ENCODE data around the gene PKN2.

Gene PKN2

GRCh38 chr1:88673446-88673845, 10.6 kb upstream of the PKN2 start:
- no peak for TF ChIP-seq ZNF777 (tag by site-specific recombination; IDR thresholded peaks at IDR 0.05; ENCODE audit: borderline replicate concordance)
- TF ChIP-seq ZNF645 (tag by site-specific recombination; IDR thresholded peaks at IDR 0.05) = no peak
- TF ChIP-seq EGR2 (tag by site-specific recombination; IDR thresholded peaks at IDR 0.05; ENCODE audit: low read depth) = no peak
- TF ChIP-seq ZNF174 (tag by site-specific recombination; IDR thresholded peaks at IDR 0.05) = no peak
- no peak for TF ChIP-seq ZNF664 (tag by site-specific recombination; IDR thresholded peaks at IDR 0.05)
- TF ChIP-seq ZNF768 (tag by site-specific recombination; IDR thresholded peaks at IDR 0.05) = no peak
- TF ChIP-seq MYNN (tag by site-specific recombination; IDR thresholded peaks at IDR 0.05; ENCODE audit: borderline replicate concordance) = no peak
- no peak for TF ChIP-seq ZNF391 (tag by site-specific recombination; IDR thresholded peaks at IDR 0.05; ENCODE audit: borderline replicate concordance, low read depth)
- no peak for TF ChIP-seq ZNF2 (tag by site-specific recombination; IDR thresholded peaks at IDR 0.05)
- TF ChIP-seq ZNF830 (tag by site-specific recombination; IDR thresholded peaks at IDR 0.05; ENCODE audit: low read depth) = no peak
- no peak for TF ChIP-seq ZNF140 (tag by site-specific recombination; IDR thresholded peaks at IDR 0.05)
- TF ChIP-seq KLF7 (tag by site-specific recombination; IDR thresholded peaks at IDR 0.05; ENCODE audit: borderline replicate concordance) = no peak
- TF ChIP-seq ZNF24 (tag by site-specific recombination; IDR thresholded peaks at IDR 0.05) = no peak
- TF ChIP-seq ZNF175 (tag by site-specific recombination; IDR thresholded peaks at IDR 0.05) = no peak
- no peak for TF ChIP-seq HOXC10 (CRISPR knock-in tag; IDR thresholded peaks at IDR 0.05)
- TF ChIP-seq ZNF266 (tag by site-specific recombination; IDR thresholded peaks at IDR 0.05; ENCODE audit: low read depth) = no peak
- no peak for TF ChIP-seq ZNF302 (tag by site-specific recombination; IDR thresholded peaks at IDR 0.05; ENCODE audit: low read depth)
- no peak for TF ChIP-seq ZNF48 (tag by site-specific recombination; IDR thresholded peaks at IDR 0.05)
- Histone ChIP-seq H3K4me3 (ENCODE audit: low read depth, low read length) (no peak overlapping the region), H3K27ac (ENCODE audit: extremely low read depth, low read depth, low read length) (no peak overlapping the region), H3K9me3 (ENCODE audit: control insufficient read depth, insufficient read depth, low read depth, low read length) (no peaks in the 10 kb centered on the region), H3K36me3 (ENCODE audit: control insufficient read depth in 2 of 2, insufficient read depth in 1 of 2, low read length in 2 of 2) (no peaks in the 10 kb centered on the region), H3K4me1 (ENCODE audit: control insufficient read depth, insufficient read depth, low read length) (no peaks in the 10 kb centered on the region)
- ChIA-PET CTCF (interaction anchor here (0.6 kb wide), 2 partner anchors 10 to 15 kb away, joined by 3 read pairs; no protein-coding TSS in a partner anchor), POLR2A (no interaction called here)

GRCh38 chr1:88678405-88678804, 5.7 kb upstream of the PKN2 start:
- Histone ChIP-seq H3K27ac (ENCODE audit: extremely low read depth, low read depth, low read length) (no peak overlapping the region), H3K4me3 (ENCODE audit: low read depth, low read length) (no peak overlapping the region), H3K9me3 (ENCODE audit: control insufficient read depth, insufficient read depth, low read depth, low read length) (no peaks in the 10 kb centered on the region), H3K36me3 (ENCODE audit: control insufficient read depth in 2 of 2, insufficient read depth in 1 of 2, low read length in 2 of 2) (no peaks in the 10 kb centered on the region), H3K4me1 (ENCODE audit: control insufficient read depth, insufficient read depth, low read length) (no peaks in the 10 kb centered on the region)
- TF ChIP-seq ZNF394 (tag by site-specific recombination; IDR thresholded peaks at IDR 0.05; ENCODE audit: borderline replicate concordance) (peak; percentile 34; the same call in 1 of the 2 replicates), ZNF169 (tag by site-specific recombination; IDR thresholded peaks at IDR 0.05) (no peak)
- POLR2A ChIA-PET = no interaction called here
- CTCF ChIA-PET = no interaction called here

- H3K4me3 ChIP-seq (ENCODE audit: low read depth, low read length) = no peak overlapping the region
- POLR2A ChIA-PET = no interaction called here
- CTCF ChIA-PET = interaction anchor here (0.6 kb wide), 1 partner anchor 68 kb away, joined by 3 read pairs; no protein-coding TSS in a partner anchor
- H3K27ac ChIP-seq (ENCODE audit: extremely low read depth, low read depth, low read length) = no peak overlapping the region
- no peaks in the 10 kb centered on the region for H3K4me1 ChIP-seq (ENCODE audit: control insufficient read depth, insufficient read depth, low read length)
- H3K36me3 ChIP-seq (ENCODE audit: control insufficient read depth in 2 of 2, insufficient read depth in 1 of 2, low read length in 2 of 2) = no peaks in the 10 kb centered on the region
- H3K9me3 ChIP-seq (ENCODE audit: control insufficient read depth, insufficient read depth, low read depth, low read length) = no peaks in the 10 kb centered on the region
- TF ChIP-seq ZNF658 (tag by site-specific recombination; IDR thresholded peaks at IDR 0.05) (no peak), ZNF670 (tag by site-specific recombination; IDR thresholded peaks at IDR 0.05; ENCODE audit: low read depth) (no peak), ZNF175 (tag by site-specific recombination; IDR thresholded peaks at IDR 0.05) (no peak), ZNF18 (tag by site-specific recombination; IDR thresholded peaks at IDR 0.05) (no peak), ZNF776 (tag by site-specific recombination; IDR thresholded peaks at IDR 0.05; ENCODE audit: borderline replicate concordance) (no peak), ZNF366 (tag by site-specific recombination; conservative IDR thresholded peaks at IDR 0.05) (no peak), OSR2 (tag by site-specific recombination; IDR thresholded peaks at IDR 0.05) (no peak), ZBTB26 (tag by site-specific recombination; optimal IDR thresholded peaks at IDR 0.05) (no peak), GLI4 (tag by site-specific recombination; IDR thresholded peaks at IDR 0.05) (no peak), KLF16 (tag by site-specific recombination; IDR thresholded peaks at IDR 0.05) (no peak), ZNF624 (tag by site-specific recombination; IDR thresholded peaks at IDR 0.05) (no peak)
Measured at GRCh38 chr1:88680471-88680870, 3.6 kb upstream of the PKN2 start.

Data from HEK293 (cell line).